ENCODE results near the gene TSHZ2.

- TF ChIP-seq CTCF (IDR thresholded peaks at IDR 0.05; ENCODE audit: extremely low read depth in 1 of 2, insufficient read depth in 1 of 2, low read depth in 1 of 2, low read length in 2 of 2) (no peak), EZH2 (IDR thresholded peaks at IDR 0.05; ENCODE audit: borderline replicate concordance, low read depth, low read length, severe bottlenecking) (no peak), POLR2A (IDR thresholded peaks at IDR 0.05; ENCODE audit: low read depth, low read length) (no peak), POLR2AphosphoS5 (IDR thresholded peaks at IDR 0.05; ENCODE audit: insufficient read depth, low read depth, low read length) (no peak), MYC (IDR thresholded peaks at IDR 0.05; ENCODE audit: low read depth, low read length) (no peak), JUN (IDR thresholded peaks at IDR 0.05; ENCODE audit: borderline replicate concordance, insufficient read depth, insufficient read length, low read depth) (no peak), GATA2 (IDR thresholded peaks at IDR 0.05; ENCODE audit: insufficient read depth, insufficient read length, low read depth, low read length) (no peak), FOS (IDR thresholded peaks at IDR 0.05; ENCODE audit: borderline replicate concordance, insufficient read depth, low read length) (no peak)
- TF ChIP-seq, protein P1, sequence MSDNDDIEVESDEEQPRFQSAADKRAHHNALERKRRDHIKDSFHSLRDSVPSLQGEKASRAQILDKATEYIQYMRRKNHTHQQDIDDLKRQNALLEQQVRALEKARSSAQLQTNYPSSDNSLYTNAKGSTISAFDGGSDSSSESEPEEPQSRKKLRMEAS (IDR thresholded peaks at IDR 0.05; ENCODE audit: insufficient read depth, insufficient read length) = no peak
Measured at GRCh38 chr20:53439616-53440015, 467.5 kb downstream of the TSHZ2 start.
